HG03342 (cell line): ENCODE measurements around the gene KRTCAP2.
"Not testable (repeated sequence)": the region's sequence is repeated elsewhere in the genome, so short reads cannot be mapped to it uniquely, and the experiment has no call there.

Source experiments
- ATAC-seq: cut with Tn5 transposase; IDR thresholded peaks from one replicate; pipeline ENCODE4 v1.9.1; 2021; ENCODE audit warnings: mild to moderate bottlenecking, moderate library complexity; ENCODE audit not compliant: unreplicated experiment

The KRTCAP2 gene

GRCh38 chr1:155200920-155201319 is 27.8 kb upstream of the KRTCAP2 start:
- ATAC-seq = no peak

GRCh38 chr1:155199792-155200191 is 26.7 kb upstream of the KRTCAP2 start:
- no peak for ATAC-seq

GRCh38 chr1:155198547-155198906 is 25.4 kb upstream of the KRTCAP2 start:
- ATAC-seq = no peak

- no peak for ATAC-seq
Measured at GRCh38 chr1:155197901-155198546, 24.9 kb upstream of the KRTCAP2 start.

- no peak for ATAC-seq
Measured at GRCh38 chr1:155196893-155197638, 24.0 kb upstream of the KRTCAP2 start.

GRCh38 chr1:155196103-155196892 is 23.2 kb upstream of the KRTCAP2 start:
- no peak for ATAC-seq

- no peak for ATAC-seq
Measured at GRCh38 chr1:155195201-155196102, 22.3 kb upstream of the KRTCAP2 start.

GRCh38 chr1:155193991-155194240 is 20.8 kb upstream of the KRTCAP2 start:
- not testable (repeated sequence) for ATAC-seq

GRCh38 chr1:155193275-155193990 is 20.3 kb upstream of the KRTCAP2 start:
- ATAC-seq = peak; percentile 56

- no peak for ATAC-seq
Measured at GRCh38 chr1:155192346-155193274, 19.5 kb upstream of the KRTCAP2 start.

GRCh38 chr1:155191904-155192303 is 18.8 kb upstream of the KRTCAP2 start:
- ATAC-seq = no peak

GRCh38 chr1:155189926-155190325 is 16.8 kb upstream of the KRTCAP2 start:
- ATAC-seq = not testable (repeated sequence)

GRCh38 chr1:155188268-155188667 is 15.2 kb upstream of the KRTCAP2 start:
- ATAC-seq = no peak

- no peak for ATAC-seq
Measured at GRCh38 chr1:155187456-155187891, 14.4 kb upstream of the KRTCAP2 start.

- no peak for ATAC-seq
Measured at GRCh38 chr1:155186794-155187455, 13.8 kb upstream of the KRTCAP2 start.

- ATAC-seq = no peak
Measured at GRCh38 chr1:155186067-155186793, 13.1 kb upstream of the KRTCAP2 start.

GRCh38 chr1:155185783-155186066 is 12.6 kb upstream of the KRTCAP2 start:
- ATAC-seq = no peak
